GM12801 (cell line): ENCODE data around the gene KRTAP10-7.

Experiments used
- CTCF ChIP-seq: IDR thresholded peaks from one replicate; pipeline ENCODE4 v1.5.1; 2011; ENCODE audit warnings: control low read depth; ENCODE audit not compliant: insufficient read length; ENCODE audit errors: extremely low read depth

KRTAP10-7 gene

DNA sequence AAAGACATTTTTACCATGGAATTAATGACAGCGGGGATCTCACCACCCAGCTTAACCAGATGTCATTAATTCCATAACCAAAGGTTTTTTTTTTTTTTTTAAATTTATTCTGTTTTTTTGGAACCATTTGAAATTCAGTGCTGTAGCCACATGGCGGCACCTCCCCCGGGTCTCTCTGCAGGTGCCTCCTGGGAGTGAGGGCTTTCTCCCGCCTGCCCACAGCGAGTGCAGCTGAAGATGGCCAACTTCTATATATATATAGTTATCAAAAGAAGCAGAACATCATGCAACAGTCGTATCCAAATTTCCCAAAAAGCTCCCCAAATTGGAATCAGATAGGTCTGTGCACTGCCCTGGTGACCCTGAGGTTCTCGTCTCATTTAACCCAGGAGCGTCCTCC is 15.1 kb downstream of the KRTAP10-7 start:
- TF ChIP-seq CTCF, result no peak

GRCh38 chr21:44615911-44616590 is 15.7 kb downstream of the KRTAP10-7 start:
- no peak for TF ChIP-seq CTCF

DNA sequence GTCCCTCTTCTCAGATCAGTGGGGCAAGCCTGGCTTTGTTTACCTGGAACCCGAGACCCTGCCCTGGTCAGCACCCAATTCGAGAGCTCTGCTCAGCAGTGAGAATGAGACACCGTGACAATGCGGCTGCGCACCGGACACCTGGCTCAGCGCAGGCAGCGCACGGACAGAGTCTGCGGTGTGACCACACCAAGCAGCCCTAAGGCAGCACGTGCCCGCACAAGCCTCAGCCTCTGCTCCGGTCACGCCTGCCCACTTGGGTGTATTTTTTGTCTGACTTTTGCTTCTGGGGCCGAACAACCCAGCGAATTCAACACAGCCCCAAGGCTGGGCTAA is 16.2 kb downstream of the KRTAP10-7 start:
- no peak for TF ChIP-seq CTCF

DNA sequence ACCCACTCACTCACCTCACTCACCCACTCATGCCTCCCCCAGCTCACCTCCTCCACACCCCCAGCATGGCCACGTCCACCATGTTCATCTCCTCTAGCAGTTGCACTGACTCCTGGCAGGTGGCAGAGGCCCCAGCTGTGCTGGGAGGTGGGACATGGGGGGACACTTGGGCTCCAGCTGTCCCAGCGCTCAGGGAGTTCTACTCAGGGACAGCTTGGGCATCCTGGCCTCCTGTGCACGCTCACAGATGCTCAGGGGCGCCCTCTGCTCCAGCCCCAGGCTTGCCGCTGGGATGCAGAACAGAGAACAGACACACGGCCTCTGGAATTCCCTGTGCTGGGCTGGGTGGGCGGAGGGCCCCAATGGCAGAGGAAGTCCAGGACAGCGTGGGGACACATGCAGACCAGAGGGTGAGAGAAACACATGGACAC is 16.7 kb downstream of the KRTAP10-7 start:
- TF ChIP-seq CTCF, result no peak

DNA sequence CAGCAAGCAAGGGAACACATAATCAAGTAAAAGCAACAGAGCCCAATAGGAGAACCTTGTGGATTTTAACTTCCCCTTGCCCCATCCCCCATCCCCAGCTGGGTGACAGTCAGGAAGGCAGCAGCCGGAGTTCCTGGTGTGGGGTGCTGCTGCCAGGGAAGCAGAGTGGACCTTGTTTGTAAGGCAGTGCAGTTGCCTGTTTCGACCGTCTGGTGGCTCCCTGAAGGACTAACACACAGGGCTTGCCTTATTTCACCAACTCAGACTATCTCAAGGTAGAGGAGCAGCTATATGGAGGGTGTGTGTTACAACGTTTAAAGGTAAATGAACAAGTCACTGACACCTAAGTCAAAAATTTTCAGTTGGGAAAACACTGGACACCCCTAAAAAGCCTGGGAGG is 18.1 kb downstream of the KRTAP10-7 start:
- no peak for TF ChIP-seq CTCF

DNA sequence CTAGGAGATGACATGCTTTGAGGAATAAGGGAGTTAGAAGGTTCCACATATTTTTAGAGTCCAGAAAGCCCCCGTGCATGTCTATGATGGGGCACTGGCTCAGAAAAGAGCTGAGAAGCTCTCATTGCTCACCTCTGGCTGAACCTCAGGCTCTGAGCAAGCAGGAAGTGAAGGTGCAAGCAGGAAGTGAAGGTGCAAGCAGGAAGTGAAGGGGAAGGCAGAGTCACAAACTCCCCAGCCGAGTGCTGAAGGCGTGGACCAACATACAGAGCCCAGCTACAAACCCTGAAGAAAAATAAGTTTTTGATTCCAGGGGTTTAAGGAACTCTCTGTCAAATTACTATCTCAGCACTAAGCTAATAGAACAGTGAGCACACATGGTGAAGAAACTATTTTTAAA is 18.5 kb downstream of the KRTAP10-7 start:
- no peak for TF ChIP-seq CTCF

GRCh38 chr21:44619886-44620285 is 19.5 kb downstream of the KRTAP10-7 start:
- no peak for TF ChIP-seq CTCF

GRCh38 chr21:44623575-44623974 is 23.2 kb downstream of the KRTAP10-7 start:
- TF ChIP-seq CTCF, result no peak
